ENCODE results near the gene SLC38A7. TPM values are rescaled to one million over a fixed set of nuclear protein-coding genes. Genes with fewer than 3 reads are reported as not detected.
"Not testable (repeated sequence)": the region's sequence is repeated elsewhere in the genome, so short reads cannot be mapped to it uniquely, and the experiment has no call there.

Gene SLC38A7
- total RNA-seq, 1 donor from 2014 or later, result 19.5 TPM

GRCh38 chr16:58678716-58679115 is 5.9 kb downstream of the SLC38A7 start:
- DNase-seq (ENCODE audit: low read depth), result peak; percentile 18

GRCh38 chr16:58678269-58678668 is 6.3 kb downstream of the SLC38A7 start:
- no peak for DNase-seq (ENCODE audit: low read depth)

DNA sequence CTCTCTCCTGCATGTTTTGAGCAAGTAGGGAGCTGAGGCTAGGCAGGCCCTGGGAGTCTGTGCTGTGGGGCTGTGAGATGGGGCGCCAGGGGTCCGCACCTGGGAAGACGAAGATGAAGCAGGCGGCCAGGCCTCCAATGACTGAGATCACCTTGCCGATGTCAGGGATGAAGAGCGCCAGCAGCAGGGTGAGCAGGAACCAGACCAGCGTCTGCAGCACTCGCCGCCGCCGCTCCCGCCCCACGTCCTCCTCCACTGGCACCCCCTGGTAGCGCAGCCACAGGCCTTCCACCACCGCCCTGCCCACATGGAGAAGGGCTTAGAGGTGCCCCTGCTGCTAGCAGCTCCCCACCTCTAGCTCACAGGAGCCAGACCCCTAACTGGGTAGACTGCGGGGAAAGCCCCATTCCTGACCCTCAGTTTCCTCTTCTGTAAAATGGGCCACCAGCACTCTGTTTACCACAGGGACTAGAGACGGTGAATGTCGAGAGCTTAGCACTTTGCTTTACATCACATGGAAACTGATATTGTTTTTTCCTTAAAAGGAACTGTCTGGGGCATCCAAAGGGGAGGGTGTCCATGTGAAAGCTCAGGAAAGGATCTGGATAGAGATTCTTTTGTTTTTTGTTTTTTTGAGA is 13.5 kb downstream of the SLC38A7 start:
- no peak for DNase-seq (ENCODE audit: low read depth)

DNA sequence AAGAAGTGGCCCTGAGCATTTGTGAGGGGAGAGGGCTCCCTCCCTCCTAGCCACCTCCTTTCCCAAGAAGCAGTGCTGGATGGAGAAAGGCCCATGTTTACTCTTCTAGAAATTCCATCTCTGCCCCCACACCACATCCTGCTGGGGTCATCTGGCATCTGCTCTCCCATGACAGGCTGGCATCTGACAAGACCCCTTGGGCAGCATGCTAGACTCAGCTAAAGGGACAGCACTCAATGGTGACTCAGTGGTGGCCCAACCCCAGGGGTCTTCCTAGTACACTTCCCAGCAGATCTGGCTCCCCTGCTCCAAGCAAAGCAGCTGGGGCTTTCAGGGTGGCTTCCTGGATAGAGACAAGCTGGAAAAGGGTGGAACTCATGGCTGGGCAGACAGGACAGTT is 14.4 kb downstream of the SLC38A7 start:
- DNase-seq (ENCODE audit: low read depth), result no peak

- DNase-seq (ENCODE audit: low read depth), result no peak
Observed at GRCh38 chr16:58665200-58665599, 19.4 kb downstream of the SLC38A7 start.

GRCh38 chr16:58661199-58661830 is 23.3 kb downstream of the SLC38A7 start:
- peak; percentile 92 for DNase-seq (ENCODE audit: low read depth)

DNA sequence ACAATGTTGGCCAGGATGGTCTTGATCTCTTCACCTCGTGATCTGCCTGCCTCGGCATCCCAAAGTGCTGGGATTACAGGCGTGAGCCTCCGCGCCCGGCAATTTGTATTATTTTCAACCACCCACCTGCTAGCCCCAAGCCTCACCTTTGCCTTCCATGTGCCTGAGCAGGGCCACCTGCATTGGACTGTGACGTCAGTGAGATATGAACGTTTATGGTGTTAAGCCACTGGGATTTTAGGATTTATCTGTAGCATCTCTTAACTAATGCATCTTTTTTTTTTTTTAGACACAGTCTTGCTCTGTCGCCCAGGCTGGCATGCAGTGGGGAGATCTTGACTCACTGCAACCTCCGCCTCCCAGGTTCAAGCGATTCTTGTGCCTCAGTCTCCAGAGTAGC is 24.7 kb downstream of the SLC38A7 start:
- DNase-seq (ENCODE audit: low read depth), result not testable (repeated sequence)

DNA sequence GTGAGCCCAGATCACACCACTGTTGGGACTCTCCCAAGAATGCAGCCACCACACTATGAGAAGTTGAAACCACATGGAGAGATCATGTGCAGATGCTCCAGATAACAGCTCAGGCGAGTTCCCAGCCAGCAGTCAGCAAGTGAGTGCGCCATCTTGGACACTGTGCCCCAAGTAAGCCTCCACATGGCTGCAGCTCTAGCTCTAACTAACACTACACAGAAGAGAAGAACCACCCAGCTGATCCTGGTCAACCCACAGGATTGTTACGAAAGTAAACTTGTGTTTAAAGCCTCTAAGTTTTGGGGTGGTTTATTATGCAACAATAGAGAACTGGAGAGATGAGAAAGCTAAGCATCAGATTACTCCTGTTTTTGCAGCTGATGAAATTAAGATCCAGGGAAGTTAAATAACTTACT is 25.8 kb downstream of the SLC38A7 start:
- DNase-seq (ENCODE audit: low read depth), result no peak

DNA sequence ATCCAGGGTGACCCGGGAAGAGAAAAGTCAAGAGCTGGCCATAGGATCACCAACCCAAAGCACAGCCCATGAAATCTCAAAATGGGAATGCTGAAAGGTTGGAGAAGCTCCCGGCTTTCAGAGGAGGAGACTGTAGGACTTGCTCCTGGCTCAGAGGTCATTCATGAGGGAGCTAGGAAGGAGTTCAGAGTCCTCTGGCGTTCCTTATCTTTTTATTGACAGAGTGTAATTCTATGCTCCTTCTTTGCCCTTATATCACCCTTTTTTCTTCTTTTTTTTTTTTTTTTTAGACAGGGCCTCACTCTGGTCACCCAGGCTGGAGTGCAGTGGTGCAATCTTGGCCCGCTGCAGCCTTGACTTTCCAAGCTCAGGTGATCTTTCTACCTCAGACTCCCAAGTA is 27.7 kb downstream of the SLC38A7 start:
- no peak for DNase-seq (ENCODE audit: low read depth)

DNA sequence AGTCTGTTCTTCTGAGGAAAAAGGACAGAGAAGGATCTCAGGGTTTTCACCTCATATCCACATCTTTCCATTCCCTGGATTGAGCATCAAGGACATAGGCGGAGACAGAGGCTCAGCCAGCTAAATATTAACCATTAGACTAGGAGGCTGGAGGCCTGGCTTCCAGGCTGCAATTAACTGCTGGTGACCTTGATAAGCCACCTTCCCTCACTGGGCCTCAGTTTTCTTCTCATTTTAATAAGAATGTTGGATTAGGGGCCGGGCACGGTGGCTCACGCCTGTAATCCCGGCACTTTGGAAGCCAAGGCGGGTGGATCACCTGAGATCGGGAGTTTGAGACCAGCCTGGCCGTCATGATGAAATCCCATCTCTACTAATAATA is 29.4 kb downstream of the SLC38A7 start:
- DNase-seq (ENCODE audit: low read depth), result no peak

DNA sequence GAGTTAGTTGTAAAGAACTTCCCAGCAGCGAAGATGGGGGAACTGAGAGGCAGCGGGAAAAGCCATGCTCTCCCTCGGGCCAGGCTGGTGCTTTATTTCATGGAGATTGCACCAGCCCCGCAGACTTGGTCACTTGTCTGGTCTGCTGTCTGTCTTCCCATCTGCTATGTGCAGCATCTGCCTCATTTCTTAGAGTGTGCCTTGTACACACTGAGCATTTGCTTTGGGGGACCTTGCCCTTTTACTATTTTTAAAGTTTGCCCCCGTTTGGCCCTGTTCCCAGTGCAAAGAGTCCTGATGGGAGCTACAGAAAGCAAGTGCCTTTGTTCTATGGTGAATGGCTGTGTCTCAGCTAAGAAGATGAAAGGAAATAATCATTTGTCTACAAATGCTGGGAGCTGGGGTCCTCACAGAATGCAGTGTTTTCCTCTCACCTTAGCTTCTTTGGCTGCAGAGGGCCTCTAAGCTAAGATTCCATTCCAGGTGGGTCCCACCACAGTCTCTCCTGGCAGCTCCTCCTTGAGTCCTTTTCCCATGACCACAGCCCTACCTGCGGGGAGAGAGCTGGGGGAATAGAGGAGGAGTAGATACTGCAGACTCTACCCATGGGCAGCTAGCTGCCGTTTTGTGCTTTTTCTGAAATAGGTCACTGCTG is 29.9 kb downstream of the SLC38A7 start:
- no peak for DNase-seq (ENCODE audit: low read depth)

GRCh38 chr16:58652741-58653140 is 31.8 kb downstream of the SLC38A7 start:
- DNase-seq (ENCODE audit: low read depth), result peak; percentile 62

GRCh38 chr16:58651965-58652348 is 32.6 kb downstream of the SLC38A7 start:
- DNase-seq (ENCODE audit: low read depth), result no peak

DNA sequence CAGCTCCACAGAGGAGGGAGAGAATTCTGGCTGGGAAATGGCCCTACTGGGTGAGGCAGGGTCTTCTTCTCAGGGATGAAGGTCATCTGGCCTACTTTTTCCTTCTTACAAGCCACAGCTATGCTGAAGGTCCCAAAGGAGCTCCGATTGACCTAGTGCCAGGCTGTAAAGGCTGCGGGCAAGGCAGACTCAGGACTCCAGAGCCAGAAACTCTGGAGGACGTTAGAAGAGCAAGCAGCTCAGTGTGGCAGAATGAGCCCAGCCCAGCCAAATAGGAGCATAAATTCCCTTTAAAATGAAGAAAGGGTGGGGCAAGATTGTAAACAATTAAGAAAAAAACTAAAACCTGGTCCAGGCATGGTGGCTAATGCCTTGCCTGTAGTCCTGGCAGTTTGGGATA is 34.9 kb downstream of the SLC38A7 start:
- DNase-seq (ENCODE audit: low read depth), result no peak

DNA sequence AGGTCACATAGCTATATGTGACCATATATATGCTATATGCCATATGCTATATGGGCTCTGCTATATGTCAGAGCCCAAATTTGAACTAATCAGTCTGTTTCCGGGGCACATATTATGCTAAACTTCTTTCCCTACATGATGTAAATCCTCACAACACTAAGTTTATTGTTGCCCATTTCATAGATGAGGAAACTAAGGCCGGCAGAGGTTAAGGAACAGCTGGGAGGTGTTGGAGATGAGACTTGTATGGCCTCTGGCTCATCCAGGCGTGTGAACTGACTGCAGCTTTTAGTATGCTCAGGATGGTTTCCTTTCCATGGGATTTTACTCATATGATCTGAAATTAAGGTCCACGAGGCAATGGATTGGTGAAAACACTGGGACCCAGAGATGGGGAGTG is 37.5 kb downstream of the SLC38A7 start:
- no peak for DNase-seq (ENCODE audit: low read depth)

GRCh38 chr16:58644765-58645487 is 39.6 kb downstream of the SLC38A7 start:
- no peak for DNase-seq (ENCODE audit: low read depth)

DNA sequence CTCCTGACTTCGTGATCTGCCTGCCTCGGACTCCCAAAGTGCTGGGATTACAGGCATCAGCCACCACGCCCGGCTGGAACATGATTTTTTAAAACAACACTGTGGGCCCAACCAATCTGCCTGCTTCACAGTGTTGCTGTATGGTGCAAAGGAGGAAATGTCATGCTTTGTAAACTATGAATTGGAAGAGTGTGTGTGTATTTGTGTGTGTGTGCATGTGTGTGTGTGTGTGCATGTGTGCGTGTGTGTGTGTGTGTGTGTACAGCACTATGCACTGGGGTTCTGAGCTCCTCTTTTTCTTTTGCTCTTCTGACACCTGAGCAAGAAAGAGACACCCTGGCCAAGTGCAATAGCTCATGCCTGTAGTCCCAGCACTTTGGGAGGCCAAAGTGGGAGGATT is 40.5 kb downstream of the SLC38A7 start:
- no peak for DNase-seq (ENCODE audit: low read depth)

GRCh38 chr16:58640949-58641348 is 43.6 kb downstream of the SLC38A7 start:
- DNase-seq (ENCODE audit: low read depth), result no peak

- no peak for DNase-seq (ENCODE audit: low read depth)
Observed at GRCh38 chr16:58639836-58640235, 44.7 kb downstream of the SLC38A7 start.

GRCh38 chr16:58639230-58639629 is 45.3 kb downstream of the SLC38A7 start:
- no peak for DNase-seq (ENCODE audit: low read depth)

GRCh38 chr16:58638148-58639036 is 46.2 kb downstream of the SLC38A7 start:
- DNase-seq (ENCODE audit: low read depth), result peak; percentile 80

Measured in myocyte (in vitro differentiated cells).